ENCODE results near the gene ASTE1. TPM values are rescaled to one million over a fixed set of nuclear protein-coding genes. Genes with fewer than 3 reads are reported as not detected.

Gene ASTE1
- total and polyA plus RNA-seq, 9 of the 15 experiments (the other 6 are each of a cell fraction or from before 2014, with no cell fraction given) = 3.5 to 12.1 (median 6.9) TPM

DNA sequence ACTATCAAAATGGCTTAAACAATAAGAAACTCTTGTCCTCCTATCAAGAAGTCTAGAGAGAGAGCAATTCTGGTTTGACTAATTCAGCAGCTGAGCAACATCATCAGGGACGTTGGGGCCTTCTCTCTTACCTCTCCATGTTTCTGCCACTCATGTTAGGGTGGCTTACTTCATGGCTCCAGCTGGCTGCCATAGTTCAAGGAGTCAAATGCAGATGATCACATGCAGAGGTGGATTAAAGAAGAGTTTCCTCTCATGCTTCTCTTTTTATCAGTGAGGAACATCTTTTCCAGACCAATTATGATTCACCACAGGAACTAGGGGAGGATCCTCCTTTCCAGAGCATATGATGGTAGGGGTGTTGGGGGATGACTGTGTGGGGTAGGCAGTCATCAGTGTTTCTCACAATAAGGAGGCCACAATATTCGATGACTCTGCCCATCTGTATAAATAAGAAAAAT is 45.5 kb upstream of the ASTE1 start (continued):
- TF ChIP-seq ZNF384 (IDR thresholded peaks at IDR 0.05; ENCODE audit: low read depth, low read length) = no peak
- TF ChIP-seq CBX3 (IDR thresholded peaks at IDR 0.05; ENCODE audit: borderline replicate concordance in 1 of 2, low read length in 2 of 2) = peak in 1 of 2 experiments; percentile 63; a peak in 1 of 3 replicates
- no peak for TF ChIP-seq SRSF3 (IDR thresholded peaks at IDR 0.05; ENCODE audit: insufficient read depth, low read length)
- TF ChIP-seq ZNF830 (CRISPR knock-in tag; IDR thresholded peaks at IDR 0.05) = no peak
- TF ChIP-seq SLC30A9 (CRISPR knock-in tag; IDR thresholded peaks at IDR 0.05) = no peak
- no peak for TF ChIP-seq PML (IDR thresholded peaks at IDR 0.05; ENCODE audit: low read length)
- TF ChIP-seq XRCC5 (IDR thresholded peaks at IDR 0.05; ENCODE audit: low read depth, low read length) = no peak
- TF ChIP-seq ZNF146 (CRISPR knock-in tag; IDR thresholded peaks at IDR 0.05; ENCODE audit: unreplicated experiment) = no peak
- TF ChIP-seq DACH1 (IDR thresholded peaks at IDR 0.05; ENCODE audit: partially characterized antibody) = no peak
- TF ChIP-seq, protein P1, sequence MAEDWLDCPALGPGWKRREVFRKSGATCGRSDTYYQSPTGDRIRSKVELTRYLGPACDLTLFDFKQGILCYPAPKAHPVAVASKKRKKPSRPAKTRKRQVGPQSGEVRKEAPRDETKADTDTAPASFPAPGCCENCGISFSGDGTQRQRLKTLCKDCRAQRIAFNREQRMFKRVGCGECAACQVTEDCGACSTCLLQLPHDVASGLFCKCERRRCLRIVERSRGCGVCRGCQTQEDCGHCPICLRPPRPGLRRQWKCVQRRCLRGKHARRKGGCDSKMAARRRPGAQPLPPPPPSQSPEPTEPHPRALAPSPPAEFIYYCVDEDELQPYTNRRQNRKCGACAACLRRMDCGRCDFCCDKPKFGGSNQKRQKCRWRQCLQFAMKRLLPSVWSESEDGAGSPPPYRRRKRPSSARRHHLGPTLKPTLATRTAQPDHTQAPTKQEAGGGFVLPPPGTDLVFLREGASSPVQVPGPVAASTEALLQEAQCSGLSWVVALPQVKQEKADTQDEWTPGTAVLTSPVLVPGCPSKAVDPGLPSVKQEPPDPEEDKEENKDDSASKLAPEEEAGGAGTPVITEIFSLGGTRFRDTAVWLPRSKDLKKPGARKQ (CRISPR knock-in tag; IDR thresholded peaks at IDR 0.05) = no peak
- TF ChIP-seq, protein P2, sequence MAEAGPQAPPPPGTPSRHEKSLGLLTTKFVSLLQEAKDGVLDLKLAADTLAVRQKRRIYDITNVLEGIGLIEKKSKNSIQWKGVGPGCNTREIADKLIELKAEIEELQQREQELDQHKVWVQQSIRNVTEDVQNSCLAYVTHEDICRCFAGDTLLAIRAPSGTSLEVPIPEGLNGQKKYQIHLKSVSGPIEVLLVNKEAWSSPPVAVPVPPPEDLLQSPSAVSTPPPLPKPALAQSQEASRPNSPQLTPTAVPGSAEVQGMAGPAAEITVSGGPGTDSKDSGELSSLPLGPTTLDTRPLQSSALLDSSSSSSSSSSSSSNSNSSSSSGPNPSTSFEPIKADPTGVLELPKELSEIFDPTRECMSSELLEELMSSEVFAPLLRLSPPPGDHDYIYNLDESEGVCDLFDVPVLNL (CRISPR knock-in tag; IDR thresholded peaks at IDR 0.05; ENCODE audit: low read depth) = no peak
- TF ChIP-seq, protein P3, sequence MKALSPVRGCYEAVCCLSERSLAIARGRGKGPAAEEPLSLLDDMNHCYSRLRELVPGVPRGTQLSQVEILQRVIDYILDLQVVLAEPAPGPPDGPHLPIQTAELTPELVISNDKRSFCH (CRISPR knock-in tag; IDR thresholded peaks at IDR 0.05) = no peak
- TF ChIP-seq, protein P3 (tag; IDR thresholded peaks at IDR 0.05) = peak; percentile 61; the same call in 1 of the 2 replicates
- TF ChIP-seq GABPA (tag; conservative IDR thresholded peaks at IDR 0.05; ENCODE audit: low read depth) = no peak
- no peak for TF ChIP-seq NFATC3 (IDR thresholded peaks at IDR 0.05)
- no peak for TF ChIP-seq ZNF507 (tag; conservative IDR thresholded peaks at IDR 0.05)
- 0 out of 2 replicates have a peak, but pooled peaks have one; percentile 45 for TF ChIP-seq ZKSCAN8 (CRISPR knock-in tag; IDR thresholded peaks at IDR 0.05)
- TF ChIP-seq JUN (IDR thresholded peaks at IDR 0.05; ENCODE audit: borderline replicate concordance, low read depth, low read length) = peak; percentile 83
- no peak for TF ChIP-seq JUN (CRISPR knock-in tag; IDR thresholded peaks at IDR 0.05; ENCODE audit: borderline replicate concordance)
- TF ChIP-seq EP300 (IDR thresholded peaks at IDR 0.05; ENCODE audit: low read length) = peak; percentile 59; the same call in 1 of the 2 replicates
- TF ChIP-seq, protein P4, sequence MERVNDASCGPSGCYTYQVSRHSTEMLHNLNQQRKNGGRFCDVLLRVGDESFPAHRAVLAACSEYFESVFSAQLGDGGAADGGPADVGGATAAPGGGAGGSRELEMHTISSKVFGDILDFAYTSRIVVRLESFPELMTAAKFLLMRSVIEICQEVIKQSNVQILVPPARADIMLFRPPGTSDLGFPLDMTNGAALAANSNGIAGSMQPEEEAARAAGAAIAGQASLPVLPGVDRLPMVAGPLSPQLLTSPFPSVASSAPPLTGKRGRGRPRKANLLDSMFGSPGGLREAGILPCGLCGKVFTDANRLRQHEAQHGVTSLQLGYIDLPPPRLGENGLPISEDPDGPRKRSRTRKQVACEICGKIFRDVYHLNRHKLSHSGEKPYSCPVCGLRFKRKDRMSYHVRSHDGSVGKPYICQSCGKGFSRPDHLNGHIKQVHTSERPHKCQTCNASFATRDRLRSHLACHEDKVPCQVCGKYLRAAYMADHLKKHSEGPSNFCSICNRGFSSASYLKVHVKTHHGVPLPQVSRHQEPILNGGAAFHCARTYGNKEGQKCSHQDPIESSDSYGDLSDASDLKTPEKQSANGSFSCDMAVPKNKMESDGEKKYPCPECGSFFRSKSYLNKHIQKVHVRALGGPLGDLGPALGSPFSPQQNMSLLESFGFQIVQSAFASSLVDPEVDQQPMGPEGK (CRISPR knock-in tag; IDR thresholded peaks at IDR 0.05; ENCODE audit: borderline replicate concordance) = no peak
- TF ChIP-seq ARID1B (IDR thresholded peaks at IDR 0.05) = peak; percentile 82
- TF ChIP-seq GATAD2B (IDR thresholded peaks at IDR 0.05; ENCODE audit: borderline replicate concordance) = no peak
- TF ChIP-seq ZNF133 (CRISPR knock-in tag; IDR thresholded peaks at IDR 0.05) = no peak

Measured in K562 (cell line).